Suppressor macrophage treated with lipopolysaccharide for 4 hours (primary cell): ENCODE data around the gene PCSK6.

ENCODE experiments used
- DNase-seq: peaks from one replicate; pipeline ENCODE4 v3.0.0-alpha.2; 2020

PCSK6 gene

DNA sequence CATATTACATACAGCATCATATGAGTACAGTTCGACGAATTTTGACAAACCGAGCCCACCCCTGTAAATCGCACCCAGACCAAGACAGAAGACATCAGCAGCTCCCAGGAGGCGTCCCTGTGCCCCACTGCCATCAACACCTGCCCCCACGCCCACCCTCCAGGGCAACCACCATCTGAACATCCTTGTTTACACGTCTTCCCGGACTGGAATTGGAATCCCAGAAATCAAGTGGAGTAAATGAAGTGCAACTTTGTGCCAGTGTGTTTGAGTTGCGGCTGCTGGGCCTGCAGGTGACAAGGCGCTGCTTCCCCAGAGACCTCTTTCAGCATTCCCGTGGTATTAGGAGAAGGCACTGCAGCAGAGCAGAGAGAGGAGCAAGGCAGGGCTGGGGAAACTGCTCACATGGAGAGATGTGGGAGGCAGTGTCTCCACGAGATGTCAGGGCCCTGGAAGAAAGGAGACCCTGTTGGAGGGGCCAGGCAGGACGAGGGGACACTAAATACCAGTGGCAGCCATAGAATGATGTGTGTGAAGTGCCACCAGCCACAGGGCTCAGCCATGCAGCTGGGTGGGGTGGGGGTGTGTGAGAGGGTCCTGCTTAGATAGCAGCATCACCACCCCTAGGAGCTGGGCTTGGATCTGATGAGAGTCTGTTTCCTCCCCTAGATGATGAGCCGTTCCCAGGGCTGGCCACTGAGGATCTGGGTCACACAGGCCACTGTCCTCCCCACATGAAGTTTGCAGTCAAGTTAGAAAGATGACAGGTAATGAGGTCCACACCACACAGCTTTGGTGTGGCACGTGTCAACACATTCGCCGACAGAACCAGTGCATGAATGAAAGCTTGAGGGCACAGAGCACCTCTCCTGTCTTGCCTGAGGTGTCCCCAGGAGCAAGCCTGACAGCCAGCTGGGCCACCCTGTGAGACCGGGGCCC is 33.4 kb upstream of the PCSK6 start:
- DNase-seq, result no peak

DNA sequence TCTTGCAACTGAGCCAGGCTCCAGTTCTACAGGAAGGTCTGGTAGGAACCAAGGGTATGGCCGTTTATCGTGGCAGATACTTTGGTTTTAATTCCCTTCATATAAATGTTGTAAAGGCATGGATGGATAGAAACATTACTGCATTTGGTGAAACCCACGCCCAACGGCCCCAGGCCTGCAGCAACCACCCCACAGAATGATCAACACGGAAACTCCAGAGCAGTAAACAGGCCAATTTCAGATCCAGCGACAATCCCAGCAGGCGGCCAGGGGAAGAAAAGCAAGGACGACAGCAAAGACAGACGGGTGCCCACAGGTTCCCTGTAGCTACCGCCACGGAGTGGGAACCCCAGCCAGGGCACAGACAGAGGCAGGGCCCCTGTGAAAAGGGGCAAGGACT is 32.6 kb upstream of the PCSK6 start:
- no peak for DNase-seq

DNA sequence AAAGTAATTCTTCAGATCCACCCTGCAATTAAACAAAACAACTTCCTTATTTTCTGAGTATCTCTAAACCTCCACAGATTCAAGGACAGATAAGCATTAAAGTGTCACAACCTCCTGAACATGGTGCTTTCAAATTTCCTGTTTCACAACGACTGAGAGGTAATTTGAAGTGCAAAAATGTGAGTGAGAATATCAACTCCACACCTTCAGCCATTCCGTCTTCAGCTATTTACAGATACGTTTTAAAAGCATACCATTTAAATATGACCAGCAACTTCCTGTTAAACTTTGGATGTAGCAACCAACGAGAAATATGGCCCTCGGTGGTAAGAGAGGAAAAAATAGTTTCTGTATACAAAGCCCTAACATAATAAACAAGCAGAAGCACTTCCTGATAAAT is 32.1 kb upstream of the PCSK6 start:
- no peak for DNase-seq

DNA sequence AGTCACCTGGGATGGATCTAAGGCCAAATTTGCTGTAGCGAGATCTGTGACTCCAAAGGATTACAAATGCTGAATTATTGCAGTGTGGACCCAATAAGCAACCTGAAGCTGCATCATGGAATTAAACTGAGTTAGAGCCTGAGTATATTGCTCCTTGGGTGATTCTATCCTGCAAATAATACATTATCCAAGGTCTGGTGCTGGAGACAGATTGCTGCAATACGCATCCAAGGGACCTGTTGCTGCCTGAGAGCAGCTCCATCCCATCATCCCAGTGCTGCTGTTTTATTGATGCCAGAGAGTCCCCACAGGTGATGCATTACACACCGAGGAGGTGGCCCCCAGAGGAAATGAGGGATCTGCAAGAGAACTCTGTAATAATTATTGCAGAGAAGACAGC is 31.6 kb upstream of the PCSK6 start:
- DNase-seq, result no peak

DNA sequence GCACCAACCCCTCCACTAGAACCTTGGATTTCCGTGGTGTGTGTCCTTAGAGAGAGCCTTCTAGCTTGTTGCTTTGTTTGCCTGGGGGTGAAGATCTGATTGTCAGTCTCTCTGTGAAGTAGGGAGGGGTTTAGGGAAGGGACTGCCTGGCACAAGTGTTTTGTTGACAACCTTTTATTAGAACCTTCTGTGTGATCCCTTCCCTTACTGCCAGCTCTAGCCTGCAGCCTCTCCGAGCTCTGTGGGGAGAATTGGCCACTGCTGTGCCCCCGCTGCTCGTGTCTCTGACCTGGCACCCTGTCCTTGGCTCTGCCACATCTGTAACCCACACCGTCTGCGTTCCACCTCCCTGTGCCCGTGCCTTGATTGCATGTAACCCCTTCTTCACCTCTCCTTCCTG is 30.9 kb upstream of the PCSK6 start:
- no peak for DNase-seq

DNA sequence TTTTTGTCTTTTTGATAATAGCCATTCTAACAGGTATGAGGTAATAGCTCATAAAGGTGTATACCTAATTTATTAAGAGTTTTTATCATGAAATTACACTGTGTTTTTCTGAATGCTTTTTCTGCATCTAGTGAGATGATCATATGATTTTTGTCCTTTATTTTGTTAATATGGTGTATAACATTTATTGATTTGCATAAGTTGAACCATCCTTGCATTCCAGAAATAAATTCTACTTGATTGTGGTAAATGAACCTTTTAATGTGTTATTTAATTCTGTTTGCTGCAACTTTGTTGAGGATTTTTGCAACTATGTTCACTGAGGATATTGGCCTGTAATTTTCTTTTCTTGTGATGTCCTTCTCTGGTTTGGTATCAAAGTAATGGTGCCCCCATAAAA is 28.0 kb upstream of the PCSK6 start:
- no peak for DNase-seq

DNA sequence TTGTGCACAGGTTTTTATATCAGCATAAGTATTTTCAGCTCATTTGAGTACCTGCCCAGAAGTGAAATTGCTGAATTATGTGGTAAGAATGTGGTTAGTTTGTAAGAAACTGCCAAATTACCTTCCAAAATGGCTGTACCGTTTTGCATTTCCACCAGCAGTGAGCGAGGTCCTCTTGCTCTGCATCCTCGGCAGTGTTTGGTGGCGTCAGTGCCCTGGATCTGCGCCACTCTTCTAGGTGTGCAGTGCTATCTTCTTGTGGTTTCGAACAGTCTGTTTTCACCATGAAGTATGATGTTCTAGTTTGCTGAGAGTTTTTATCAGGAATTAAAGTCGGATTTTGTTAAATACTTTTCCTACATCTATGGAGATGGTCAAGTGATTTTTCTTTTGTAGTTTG is 24.8 kb upstream of the PCSK6 start:
- no peak for DNase-seq

DNA sequence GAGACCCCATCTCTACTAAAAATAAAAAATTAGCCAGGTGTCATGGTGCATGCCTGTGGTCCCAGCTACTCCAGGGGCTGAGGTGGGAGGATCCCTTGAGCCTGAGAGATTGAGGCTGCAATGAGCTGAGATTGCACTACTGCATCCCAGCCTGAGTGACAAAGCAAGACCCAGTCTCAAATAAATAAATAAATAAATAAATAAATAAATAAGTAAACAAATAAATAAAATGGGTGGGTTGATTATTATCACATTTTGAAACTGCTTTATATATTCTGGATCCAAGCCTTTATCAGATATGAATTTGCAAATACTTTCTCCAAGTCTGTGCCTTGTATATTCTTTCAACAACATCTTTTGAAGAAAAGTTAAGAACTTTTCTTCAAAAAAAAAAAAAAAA is 22.2 kb upstream of the PCSK6 start:
- DNase-seq, result no peak

DNA sequence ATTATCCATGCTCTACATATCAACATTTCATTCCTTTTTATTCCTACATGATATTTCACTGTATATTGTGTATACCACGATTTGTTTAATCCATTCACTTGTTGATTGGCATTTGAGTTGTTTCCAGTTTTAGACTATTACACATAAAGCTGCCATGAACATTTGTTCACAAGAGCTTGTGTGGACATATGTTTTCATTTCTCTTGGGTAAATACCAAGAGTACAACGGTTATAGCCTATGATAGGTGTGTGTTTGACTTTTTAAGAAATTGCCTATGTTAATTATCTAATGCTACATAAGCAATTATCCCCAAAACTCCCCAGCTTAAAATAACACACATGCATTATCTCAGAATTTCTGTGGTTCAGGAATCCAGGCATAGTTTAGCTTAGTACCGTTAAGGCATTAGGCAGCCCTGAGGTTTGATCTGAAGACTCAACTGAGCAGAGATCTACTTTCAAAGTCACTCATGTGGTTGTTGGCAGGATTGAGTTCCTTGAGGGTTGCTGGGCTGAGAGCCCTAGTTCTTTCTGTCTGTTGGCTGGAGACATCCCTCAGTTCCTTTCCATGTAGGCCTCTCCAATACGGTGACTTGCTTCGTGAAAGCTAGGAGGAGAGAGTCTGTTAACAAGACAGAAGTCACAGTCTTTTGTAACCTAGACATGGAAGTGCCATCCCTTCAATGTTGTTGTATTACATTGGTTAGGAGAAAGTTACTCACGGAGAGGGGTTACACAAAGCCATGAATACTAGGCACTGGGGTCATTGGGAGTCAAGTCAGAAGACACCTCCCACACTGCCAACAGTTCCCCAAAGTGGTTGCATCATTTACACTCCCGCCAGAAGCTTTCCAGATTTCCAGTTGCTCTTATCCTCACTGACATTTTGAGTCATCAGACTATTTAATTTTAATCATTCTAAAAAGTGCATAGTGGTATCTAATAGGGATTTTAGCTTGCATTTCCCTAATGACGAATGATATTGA is 21.0 kb upstream of the PCSK6 start:
- peak; percentile 82 for DNase-seq

DNA sequence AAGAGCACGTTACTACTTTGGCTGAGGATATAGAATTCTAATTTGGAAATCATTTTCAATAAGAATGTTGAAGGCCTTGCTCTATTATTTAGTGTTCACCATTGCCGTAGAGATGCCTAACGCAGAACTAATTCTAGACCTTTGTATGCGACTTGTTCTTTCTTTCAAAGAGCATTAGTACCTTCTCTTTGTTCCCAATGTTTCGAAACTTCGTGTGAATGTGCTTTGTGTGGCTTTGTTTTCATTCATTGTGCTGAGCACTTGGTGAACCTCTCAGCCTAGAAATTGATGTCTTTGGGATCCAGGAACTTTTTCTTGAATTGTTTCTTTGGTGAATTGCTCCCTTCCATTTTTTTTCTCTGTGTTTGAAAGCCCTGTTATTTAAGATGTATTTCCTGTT is 19.8 kb upstream of the PCSK6 start:
- DNase-seq, result no peak

DNA sequence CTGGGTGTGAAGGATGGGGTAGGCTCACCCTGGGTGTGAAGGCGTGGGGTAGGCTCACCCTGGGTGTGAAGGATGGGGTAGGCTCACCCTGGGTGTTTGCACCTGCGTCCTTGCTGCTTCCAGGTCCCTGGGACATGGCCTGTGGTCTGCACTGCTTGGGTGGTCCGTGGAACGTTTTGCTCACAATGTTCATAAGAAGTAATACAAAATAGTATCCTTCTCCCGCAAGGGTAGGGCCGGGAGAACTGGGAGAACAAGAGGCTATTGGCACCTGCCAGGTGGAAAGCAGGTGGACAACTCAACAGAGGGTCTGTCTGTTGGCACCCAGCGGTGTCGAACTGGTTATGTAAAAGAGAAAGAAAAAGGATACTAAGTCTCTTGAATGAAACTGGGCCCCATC is 17.0 kb upstream of the PCSK6 start:
- no peak for DNase-seq

DNA sequence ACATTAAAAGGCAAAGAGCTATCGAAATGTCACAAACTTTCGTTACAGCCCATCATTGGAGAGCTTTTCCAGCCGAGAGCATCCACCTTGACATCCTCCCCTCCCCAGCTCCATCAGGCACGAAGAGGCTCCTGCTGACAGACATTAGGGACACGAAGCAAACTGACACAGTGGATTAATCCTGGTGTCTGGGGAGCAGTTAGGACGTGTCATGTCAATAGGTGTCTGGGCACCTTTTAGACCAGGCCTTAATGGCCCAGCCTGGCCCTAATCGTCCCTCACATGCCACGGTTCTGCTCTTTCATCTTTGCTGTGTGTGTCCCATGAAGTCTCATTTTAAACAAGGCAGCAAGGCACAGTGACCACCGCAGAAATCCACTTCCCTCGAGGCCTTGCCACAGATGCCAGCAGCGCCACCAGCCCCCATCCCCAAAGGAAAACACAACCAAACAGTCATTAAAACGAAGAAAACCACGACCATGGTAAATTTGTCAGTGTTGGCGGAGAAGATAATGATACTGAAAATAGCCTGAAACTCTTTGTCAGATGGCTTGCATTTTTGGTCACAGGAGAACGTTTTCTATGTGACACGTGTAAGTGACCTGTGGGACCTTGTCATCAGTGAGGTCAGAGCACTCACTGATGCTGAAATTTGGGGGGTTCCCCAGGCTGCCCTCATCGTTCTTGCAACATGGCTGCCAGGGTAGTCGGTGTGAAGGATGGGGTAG is 16.3 kb upstream of the PCSK6 start:
- no peak for DNase-seq

DNA sequence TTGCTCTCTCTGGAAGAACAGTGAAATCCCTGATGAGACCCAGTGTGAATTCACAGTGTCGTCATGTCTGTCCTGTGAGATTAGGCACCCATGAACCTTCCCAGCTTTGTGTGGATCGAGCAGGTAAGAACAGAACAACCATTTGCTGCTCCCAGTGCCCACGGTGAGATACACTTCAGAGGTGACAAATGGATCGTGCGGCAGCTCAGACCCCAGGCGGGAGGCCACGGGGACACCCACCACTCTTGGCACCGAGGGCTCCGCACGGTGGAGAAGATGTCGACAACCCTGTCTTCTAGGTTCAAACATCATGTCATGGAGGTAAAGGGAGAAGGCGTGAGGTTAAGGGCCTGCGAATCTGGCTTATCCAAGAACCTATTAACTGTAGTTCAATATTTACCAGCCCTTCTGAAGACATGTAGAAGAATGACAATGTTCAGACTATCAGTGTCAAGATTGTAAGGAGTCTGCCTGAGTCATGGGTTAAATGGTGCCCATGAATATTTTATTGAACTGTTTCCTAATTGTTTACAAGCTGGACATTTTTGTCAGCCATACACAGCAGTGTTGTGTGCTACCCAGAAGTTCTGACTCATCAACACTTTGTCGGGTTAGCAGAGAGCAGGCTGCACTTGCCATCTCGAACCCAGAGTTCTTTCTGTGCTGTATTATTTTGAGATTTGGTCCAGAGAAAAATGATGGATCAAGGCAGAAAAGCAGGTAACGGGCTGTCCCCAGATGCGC is 15.5 kb upstream of the PCSK6 start:
- DNase-seq, result no peak

DNA sequence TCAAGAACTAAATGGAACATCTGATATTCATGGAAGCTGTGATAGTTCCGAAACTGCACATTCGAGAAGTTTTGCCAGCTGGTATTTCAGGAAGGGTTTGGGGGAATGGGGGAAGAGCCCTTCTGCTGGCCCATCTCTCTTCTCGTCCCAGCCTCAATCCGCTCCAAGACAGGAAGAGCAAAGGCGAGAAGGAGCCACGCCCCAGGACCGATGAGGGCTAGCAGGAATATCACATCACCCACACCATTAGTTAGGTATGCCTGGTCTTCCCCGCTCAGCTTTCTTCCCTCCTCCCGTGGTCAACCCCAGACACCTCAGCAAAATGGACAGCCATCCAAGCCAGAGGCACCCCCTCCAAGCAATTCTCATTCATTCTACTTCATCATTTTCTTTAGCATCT is 14.9 kb upstream of the PCSK6 start:
- no peak for DNase-seq

DNA sequence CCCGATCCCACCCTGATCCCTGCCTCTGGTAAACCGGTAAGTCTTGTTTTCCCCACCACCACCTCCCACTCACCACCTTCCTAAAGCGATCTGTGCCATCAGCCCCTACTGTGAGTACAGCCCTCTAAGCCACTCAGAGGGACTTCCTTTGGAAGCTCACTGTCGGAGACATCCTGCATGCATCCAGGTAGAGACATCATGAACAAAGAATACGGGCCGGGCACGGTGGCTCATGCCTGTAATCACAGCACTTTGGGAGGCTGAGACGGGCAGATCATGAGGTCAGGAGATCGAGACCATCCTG is 13.7 kb upstream of the PCSK6 start:
- no peak for DNase-seq

DNA sequence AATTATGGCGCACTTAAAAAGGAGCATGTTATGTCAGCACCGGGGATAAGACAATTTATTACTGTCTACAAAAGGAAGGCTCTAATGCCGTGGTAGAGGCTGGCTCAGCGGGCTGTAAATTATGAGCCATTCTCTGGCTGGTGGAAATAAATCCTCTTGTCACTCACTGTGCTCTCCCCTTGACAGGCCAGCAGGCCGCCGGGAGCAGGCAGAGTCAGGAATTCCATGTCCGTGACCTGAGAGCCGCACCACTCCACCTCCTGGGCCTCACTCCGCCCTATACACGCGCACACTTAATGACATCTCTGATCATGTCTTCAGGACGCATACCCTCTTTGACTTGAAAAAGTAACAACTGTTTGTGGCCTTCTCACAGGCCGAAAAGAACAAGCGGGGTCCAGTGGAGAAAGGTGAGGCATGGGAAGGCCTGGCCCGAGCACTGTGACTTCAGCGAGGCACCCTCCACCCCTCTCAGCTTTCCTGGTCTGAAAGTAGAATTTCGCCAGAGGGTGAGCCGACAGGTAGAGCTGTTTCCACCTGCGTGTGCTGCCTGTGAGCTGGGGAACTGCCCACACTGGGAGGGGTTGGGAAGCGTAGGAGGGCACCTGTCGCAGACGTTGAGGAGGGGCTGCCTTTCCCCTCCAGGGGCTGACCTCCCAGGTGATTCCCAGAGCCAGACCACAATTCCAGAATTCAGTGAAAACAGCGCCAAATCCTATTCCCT is 13.2 kb upstream of the PCSK6 start:
- DNase-seq, result no peak

DNA sequence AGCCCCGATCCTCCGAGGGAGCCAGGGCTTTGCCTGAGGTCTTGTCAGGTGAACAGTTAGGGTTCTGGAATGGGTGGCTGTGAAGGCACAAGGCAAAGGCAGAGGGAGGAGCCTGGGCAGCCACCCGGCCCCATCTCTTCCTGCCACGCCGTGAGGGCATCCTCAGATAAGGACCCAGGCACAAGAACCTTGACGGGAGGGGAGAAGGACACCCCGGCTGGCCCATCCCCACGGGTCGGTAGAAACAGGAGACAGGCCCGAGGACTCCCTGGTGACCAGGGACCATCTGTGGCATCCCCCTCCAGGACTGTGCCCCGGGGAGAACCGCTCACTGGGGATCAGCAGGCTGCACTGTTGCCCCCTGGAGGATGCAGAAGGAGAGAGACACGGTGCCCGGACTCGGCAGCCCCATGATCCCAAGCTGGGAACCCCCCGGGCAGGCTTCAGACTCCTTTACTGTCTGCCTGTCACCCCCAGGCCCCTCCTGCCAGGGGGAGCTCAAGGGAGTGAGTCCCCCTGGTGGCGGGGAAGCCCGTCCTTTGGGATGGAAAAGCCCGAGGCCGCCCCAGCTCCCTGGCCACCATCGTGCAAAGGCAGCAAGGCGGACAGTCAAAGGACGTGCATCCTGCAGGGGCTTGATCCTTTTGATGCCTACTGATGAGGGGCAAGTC is 12.3 kb upstream of the PCSK6 start:
- DNase-seq, result peak; percentile 42

DNA sequence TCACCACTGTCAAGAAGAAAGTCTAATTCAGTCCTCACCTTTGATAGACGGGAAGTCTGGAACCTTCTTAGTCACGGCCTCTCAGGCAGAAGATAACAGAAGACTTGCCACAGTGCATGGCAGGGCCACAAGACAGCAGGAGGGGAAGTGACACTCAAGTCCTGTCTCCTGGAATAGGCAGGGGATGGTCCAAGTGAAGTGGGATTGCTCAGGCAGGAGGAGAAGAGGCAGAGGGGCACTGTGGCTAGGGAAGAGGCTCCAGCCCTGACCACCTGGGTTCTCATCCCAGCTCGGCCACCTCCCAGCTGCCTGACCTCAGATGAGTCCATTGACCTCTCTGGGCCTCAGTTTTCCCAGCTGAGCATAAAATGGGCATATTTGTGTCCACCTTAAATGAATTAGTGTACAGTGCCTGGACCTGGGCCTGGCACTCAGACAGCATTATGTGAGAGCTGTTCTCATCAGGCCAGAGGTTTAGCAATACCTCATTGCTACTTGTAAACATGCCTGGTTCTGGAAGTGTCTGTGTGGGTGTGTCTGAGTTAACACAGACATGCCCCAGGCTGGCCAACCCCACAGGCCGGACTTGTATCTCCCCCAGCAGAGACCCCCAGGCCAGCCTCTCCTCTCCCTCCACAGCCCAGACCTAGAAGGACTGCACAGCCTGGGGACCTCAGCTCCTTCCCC is 11.5 kb upstream of the PCSK6 start:
- no peak for DNase-seq

DNA sequence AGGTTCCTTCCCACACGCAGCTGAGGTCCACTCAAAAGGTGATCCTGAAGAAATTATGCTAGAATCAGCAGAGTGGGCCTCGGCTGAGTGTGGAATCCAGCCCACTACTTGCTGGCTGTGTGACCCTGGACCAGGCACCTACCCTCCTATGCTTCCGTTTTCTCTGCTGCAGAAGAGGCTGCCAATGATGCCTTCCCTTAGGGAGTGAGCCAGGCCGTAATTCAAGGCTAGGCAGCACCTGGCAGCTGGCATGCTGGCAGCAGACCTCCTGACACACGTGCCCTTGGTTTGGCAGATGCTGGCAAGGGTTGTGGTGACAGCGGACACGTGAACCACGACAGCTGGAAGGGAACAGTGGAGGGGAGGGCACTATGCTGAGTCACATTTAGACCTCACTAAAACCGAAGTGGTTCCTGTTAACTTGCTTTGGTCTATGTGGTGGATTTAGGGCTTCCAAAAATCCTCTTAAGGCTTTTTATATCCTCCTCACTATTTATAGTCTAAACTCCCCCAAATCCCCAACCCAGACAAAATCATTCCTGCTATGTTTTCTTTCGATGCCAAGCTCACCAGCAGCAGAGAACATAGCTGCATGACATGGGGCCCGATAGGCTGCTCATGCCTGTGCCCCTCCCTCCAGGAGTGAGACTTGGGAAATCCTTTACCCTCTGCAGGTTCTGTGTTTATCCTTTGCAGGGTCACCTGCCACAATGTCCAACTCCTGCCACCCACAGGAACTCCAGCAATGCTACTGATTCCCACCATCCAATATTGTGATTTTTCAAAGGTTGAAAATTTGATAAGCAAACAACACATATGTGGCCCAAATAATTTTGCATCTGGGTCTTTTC is 10.6 kb upstream of the PCSK6 start:
- peak; percentile 49 for DNase-seq
